WERI-Rb-1 (cell line): Measurements from ENCODE around the gene TNF.

Experiments
- DNase-seq: peaks from one replicate; pipeline ENCODE4 v3.0.0-alpha.2; 2020
- H3K27ac ChIP-seq: fragments of 250-450 bp; sonication (Bioruptor Pico); 2 replicates; pipeline ENCODE4 v1.5.1; 2020; ENCODE audit warnings: mild to moderate bottlenecking, moderate library complexity
- H3K27me3 ChIP-seq: fragments of 250-450 bp; sonication (Bioruptor Pico); 2 replicates; pipeline ENCODE4 v1.5.1; 2021; ENCODE audit warnings: mild to moderate bottlenecking, low read depth, moderate library complexity; ENCODE audit not compliant: insufficient read depth, severe bottlenecking
- H3K36me3 ChIP-seq: fragments of 250-450 bp; sonication (Bioruptor Pico); 2 replicates; pipeline ENCODE4 v1.5.1; 2020; ENCODE audit warnings: mild to moderate bottlenecking, moderate library complexity
- H3K4me3 ChIP-seq: 2 replicates; pipeline ENCODE4 v1.5.1; 2011; ENCODE audit warnings: low read depth, mild to moderate bottlenecking, control low read depth, low read length
- H3K9me3 ChIP-seq: fragments of 250-450 bp; sonication (Bioruptor Pico); 2 replicates; pipeline ENCODE4 v1.5.1; 2021; ENCODE audit warnings: mild to moderate bottlenecking, moderate library complexity; ENCODE audit not compliant: severe bottlenecking
- CTCF ChIP-seq: IDR thresholded peaks from 2 replicates; pipeline ENCODE4 v1.5.1; 2011; ENCODE audit warnings: low read depth, mild to moderate bottlenecking, control low read depth, inconsistent platforms, low read length

Gene TNF

GRCh38 chr6:31559958-31560696 lies 15.2 kb upstream of the TNF start:
- H3K9me3 ChIP-seq, result no peaks in the 10 kb centered on the region
- no peak for TF ChIP-seq CTCF
- no peaks in the 10 kb centered on the region for H3K27me3 ChIP-seq
- peak overlapping the region; percentile 5 for H3K27ac ChIP-seq
- peak; percentile 45 for DNase-seq
- no peak overlapping the region for H3K4me3 ChIP-seq
- H3K36me3 ChIP-seq, result peaks cover 49% of the 10 kb centered on the region

DNA sequence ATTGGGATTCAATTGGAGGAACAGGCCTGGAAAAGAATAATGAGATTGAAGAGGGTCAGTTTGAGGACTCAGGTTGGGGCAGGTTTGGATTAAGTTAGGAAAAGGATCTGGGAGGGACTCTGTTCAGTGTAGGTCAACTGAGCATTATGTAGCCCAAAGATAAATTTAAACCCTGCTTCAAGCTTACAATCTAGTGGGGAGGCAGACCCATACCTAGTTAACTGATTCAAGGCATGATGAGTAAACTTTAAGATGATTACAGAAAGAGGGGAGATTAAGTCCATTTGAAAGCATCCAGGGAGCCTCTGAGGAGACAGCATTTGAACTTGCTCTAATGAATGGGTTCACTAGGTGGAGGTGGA lies 14.7 kb upstream of the TNF start:
- peak overlapping the region; percentile 5 for H3K27ac ChIP-seq
- H3K9me3 ChIP-seq, result no peaks in the 10 kb centered on the region
- DNase-seq, result no peak
- TF ChIP-seq CTCF, result no peak
- H3K36me3 ChIP-seq, result peaks cover 49% of the 10 kb centered on the region
- no peaks in the 10 kb centered on the region for H3K27me3 ChIP-seq
- no peak overlapping the region for H3K4me3 ChIP-seq

DNA sequence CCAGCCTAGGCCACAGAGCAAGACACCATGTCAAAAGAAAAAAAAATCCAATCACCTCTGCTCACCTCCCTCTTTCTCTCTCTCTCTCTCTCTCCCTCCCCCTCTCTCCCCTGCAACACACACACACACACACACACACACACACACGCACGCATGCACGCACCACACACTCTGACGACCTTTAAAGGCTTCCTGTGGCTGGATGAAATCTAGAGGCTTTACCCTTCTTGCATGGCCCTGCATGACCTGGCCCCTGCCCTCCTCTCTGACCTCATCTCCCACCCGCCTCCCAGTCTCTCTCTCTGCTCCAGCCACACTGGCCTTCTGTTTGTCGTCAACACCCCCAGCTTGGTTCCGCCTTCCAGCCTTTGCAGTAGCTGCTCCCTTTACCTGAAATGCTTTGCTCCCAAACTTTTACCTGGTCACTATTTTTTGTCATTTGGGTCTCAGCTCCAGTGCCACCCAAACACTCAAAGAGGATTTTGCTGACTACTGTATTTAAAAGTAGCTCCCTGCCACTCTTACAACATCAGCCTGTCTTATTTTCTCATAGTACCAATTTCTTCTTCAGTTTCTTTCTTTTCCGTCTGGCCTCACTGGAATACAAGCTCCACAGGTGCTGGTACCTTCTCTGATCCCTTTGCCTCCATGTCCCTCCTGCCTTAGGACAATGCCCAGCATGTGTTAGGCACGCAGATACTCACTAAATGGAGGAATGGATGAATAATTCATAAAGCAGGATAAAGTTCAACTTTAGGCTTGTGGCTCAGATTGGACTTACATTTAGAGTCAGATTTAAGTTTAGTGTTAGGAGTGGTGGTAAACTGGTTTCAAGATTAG lies 7.6 kb upstream of the TNF start:
- no peak overlapping the region for H3K27ac ChIP-seq
- peak; percentile 50 for DNase-seq
- H3K4me3 ChIP-seq, result no peak overlapping the region
- H3K27me3 ChIP-seq, result no peaks in the 10 kb centered on the region
- no peak for TF ChIP-seq CTCF
- H3K36me3 ChIP-seq, result no peaks in the 10 kb centered on the region
- H3K9me3 ChIP-seq, result no peaks in the 10 kb centered on the region

DNA sequence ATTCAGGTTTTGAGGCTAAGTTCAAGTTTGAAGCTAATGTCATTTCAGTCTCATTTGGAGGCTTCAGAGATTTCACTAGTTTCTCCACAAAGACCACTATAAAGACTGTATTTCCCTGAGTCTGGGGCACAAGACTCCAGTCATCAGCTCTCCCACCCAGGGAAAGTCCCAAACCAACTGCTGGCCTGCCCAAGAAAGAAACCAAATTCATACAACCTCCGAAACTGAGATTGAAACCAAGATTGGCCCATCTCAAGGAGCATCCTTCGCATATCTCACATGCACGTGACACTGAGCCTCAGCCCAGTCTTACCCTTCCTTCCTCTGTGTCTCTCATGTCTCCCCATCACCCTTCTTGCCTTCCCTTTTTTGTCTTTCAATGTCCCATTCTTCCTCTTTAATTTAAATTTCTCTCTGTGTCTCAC lies 6.8 kb upstream of the TNF start:
- Histone ChIP-seq H3K27me3 (no peaks in the 10 kb centered on the region), H3K36me3 (no peaks in the 10 kb centered on the region), H3K4me3 (no peak overlapping the region), H3K9me3 (no peaks in the 10 kb centered on the region), H3K27ac (no peak overlapping the region)
- DNase-seq, result no peak
- TF ChIP-seq CTCF, result no peak

- TF ChIP-seq CTCF, result no peak
- H3K27me3 ChIP-seq, result no peaks in the 10 kb centered on the region
- no peaks in the 10 kb centered on the region for H3K36me3 ChIP-seq
- H3K9me3 ChIP-seq, result no peaks in the 10 kb centered on the region
- no peak for DNase-seq
- no peak overlapping the region for H3K27ac ChIP-seq
- H3K4me3 ChIP-seq, result no peak overlapping the region
Measured at GRCh38 chr6:31569861-31570536, 5.4 kb upstream of the TNF start.
